Muscle of leg (tissue), 11 donors: ENCODE results near the gene SLC4A4. TPM values are rescaled to one million over a fixed set of nuclear protein-coding genes. Genes with fewer than 3 reads are reported as not detected.
"Not testable (repeated sequence)": the region's sequence is repeated elsewhere in the genome, so short reads cannot be mapped to it uniquely, and the experiment has no call there.

Experiments
- DNase-seq: peaks from one replicate; pipeline ENCODE4 v3.0.0; 2013
- H3K27ac ChIP-seq: one replicate; pipeline ENCODE4 v1.5.1; 2013; ENCODE audit warnings: mild to moderate bottlenecking, low read length, control low read depth
- H3K27me3 ChIP-seq: one replicate; pipeline ENCODE4 v1.6.1; 2013; ENCODE audit warnings: low read length; ENCODE audit not compliant: control insufficient read depth, insufficient read depth
- H3K36me3 ChIP-seq: one replicate; pipeline ENCODE4 v1.6.1; 2013; ENCODE audit warnings: low read length; ENCODE audit not compliant: control insufficient read depth, insufficient read depth
- H3K4me1 ChIP-seq: one replicate; pipeline ENCODE4 v1.6.1; 2013; ENCODE audit warnings: low read length; ENCODE audit not compliant: control insufficient read depth, insufficient read depth
- H3K4me3 ChIP-seq: one replicate; pipeline ENCODE4 v1.5.1; 2013; ENCODE audit warnings: low read length, control low read depth
- H3K9me3 ChIP-seq: replicated peaks from 2 replicates; pipeline ENCODE4 v1.6.1; 2013; ENCODE audit warnings: low read depth, low read length; ENCODE audit not compliant: control insufficient read depth
- WGBS: methylation state at CpG from one replicate; pipeline ENCODE4 v1.1.5; 2013; ENCODE audit warnings: missing lambda C conversion rate; ENCODE audit not compliant: insufficient coverage; 5-methylcytosine and 5-hydroxymethylcytosine counted together
- polyA plus RNA-seq, 8 donors: library from polyadenylated mRNA; unstranded; fragments of 120-200 nt; gene quantifications; one replicate each; pipeline versions ENCODE4 v1.2.1 to v1.2.3, GENCODE V29; 2013; ENCODE audit warnings: inconsistent platforms in 1 of 8, low replicate concordance in 1 of 8; ENCODE audit not compliant: insufficient read length in 8 of 8, insufficient read depth in 1 of 8
- total RNA-seq: library from RNA; stranded (reverse); fragments of 120-200 nt; gene quantifications from one replicate; pipeline ENCODE4 v1.2.4, GENCODE V29; 2013

Gene SLC4A4
- total and polyA plus RNA-seq, 9 donors = 6.7 to 14.9 (median 10.1) TPM

DNA sequence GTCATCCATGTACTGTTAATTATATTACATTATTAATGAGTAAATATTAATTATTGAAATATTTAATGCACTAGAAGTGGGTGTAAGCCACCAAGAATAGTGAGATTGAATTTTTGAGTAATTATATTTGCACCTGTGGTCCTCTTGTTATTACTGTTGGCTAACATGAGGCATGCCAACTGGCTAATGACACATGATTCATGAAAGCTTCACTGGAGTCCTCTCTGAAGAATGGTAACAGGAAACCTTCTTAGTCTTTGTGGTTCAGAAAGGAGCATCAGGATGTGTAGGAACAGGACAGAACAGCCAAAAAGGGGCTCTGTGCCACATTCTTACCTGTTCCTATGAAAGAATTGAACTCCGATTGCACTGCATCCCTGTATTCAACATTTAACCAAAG lies 65.2 kb downstream of the SLC4A4 start:
- H3K27ac ChIP-seq = no peak overlapping the region
- H3K27me3 ChIP-seq = no peaks in the 10 kb centered on the region
- H3K4me3 ChIP-seq = no peak overlapping the region
- no CpG with 5 or more reads among the region's 1 CpG for WGBS
- no peaks in the 10 kb centered on the region for H3K4me1 ChIP-seq
- no peaks in the 10 kb centered on the region for H3K36me3 ChIP-seq
- peaks cover 1% of the 10 kb centered on the region for H3K9me3 ChIP-seq
- peak; percentile 49 for DNase-seq

GRCh38 chr4:71405791-71406190 lies 67.0 kb downstream of the SLC4A4 start:
- H3K36me3 ChIP-seq = no peaks in the 10 kb centered on the region
- peak; percentile 64 for DNase-seq
- no peaks in the 10 kb centered on the region for H3K27me3 ChIP-seq
- 32% methylated on average over 2 of the region's 2 CpGs for WGBS
- H3K27ac ChIP-seq = no peak overlapping the region
- no peaks in the 10 kb centered on the region for H3K4me1 ChIP-seq
- no peak overlapping the region for H3K4me3 ChIP-seq
- peaks cover 3% of the 10 kb centered on the region for H3K9me3 ChIP-seq

- Histone ChIP-seq H3K27ac (no peak overlapping the region), H3K4me3 (no peak overlapping the region), H3K27me3 (no peaks in the 10 kb centered on the region), H3K9me3 (peaks cover 3% of the 10 kb centered on the region), H3K36me3 (no peaks in the 10 kb centered on the region), H3K4me1 (no peaks in the 10 kb centered on the region)
- WGBS = no CpG with 5 or more reads among the region's 1 CpG
- peak; percentile 7 for DNase-seq
Measured at GRCh38 chr4:71406459-71406963, 67.7 kb downstream of the SLC4A4 start.

DNA sequence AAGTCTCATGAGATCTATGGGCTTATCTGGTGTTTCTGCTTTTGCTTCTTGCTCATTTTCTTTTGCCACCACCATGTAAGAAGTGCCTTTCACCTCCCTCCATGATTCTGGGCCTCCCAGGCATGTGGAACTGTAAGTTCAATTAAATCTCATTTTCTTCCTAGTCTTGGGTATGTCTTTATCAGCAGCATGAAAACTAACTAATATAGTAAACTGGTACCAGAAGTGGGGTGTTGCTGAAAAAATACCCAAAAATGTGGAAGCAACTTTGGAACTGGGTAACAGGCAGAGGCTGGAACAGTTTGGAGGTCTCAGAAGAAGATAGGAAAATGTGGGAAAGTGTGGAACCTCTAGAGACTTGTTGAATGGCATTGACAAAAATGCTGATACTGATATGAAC lies 70.1 kb downstream of the SLC4A4 start:
- H3K4me3 ChIP-seq, H3K36me3 ChIP-seq, H3K9me3 ChIP-seq, DNase-seq, H3K4me1 ChIP-seq, H3K27ac ChIP-seq, H3K27me3 ChIP-seq: not testable (repeated sequence)

GRCh38 chr4:71411981-71412380 lies 73.2 kb downstream of the SLC4A4 start:
- no peak for DNase-seq
- H3K36me3 ChIP-seq = no peaks in the 10 kb centered on the region
- WGBS = no CpG with 5 or more reads among the region's 2 CpGs
- H3K27ac ChIP-seq = no peak overlapping the region
- H3K4me3 ChIP-seq = no peak overlapping the region
- H3K9me3 ChIP-seq = peaks cover 3% of the 10 kb centered on the region
- H3K27me3 ChIP-seq = no peaks in the 10 kb centered on the region
- H3K4me1 ChIP-seq = no peaks in the 10 kb centered on the region

DNA sequence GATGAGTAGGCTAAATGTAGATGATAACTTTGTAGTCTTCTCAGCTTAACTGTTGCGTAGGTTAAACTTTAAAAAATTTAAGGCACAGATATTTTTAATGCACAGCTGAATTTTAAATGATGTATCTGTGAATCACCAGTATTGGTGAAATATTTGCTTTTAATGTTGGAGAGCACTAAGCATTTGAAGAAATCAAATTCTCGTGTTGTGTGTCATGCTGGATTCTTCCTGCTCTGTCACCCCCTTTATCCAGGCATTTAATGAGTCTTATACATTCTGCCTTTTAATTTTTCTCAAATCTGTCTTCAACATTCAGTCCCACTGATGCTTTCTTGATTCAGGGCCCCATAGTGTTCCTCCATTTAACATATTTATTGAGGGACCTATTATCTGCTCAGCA lies 76.7 kb downstream of the SLC4A4 start:
- H3K9me3 ChIP-seq = no peaks in the 10 kb centered on the region
- no peaks in the 10 kb centered on the region for H3K27me3 ChIP-seq
- DNase-seq = no peak
- no peaks in the 10 kb centered on the region for H3K4me1 ChIP-seq
- no peaks in the 10 kb centered on the region for H3K36me3 ChIP-seq
- no peak overlapping the region for H3K4me3 ChIP-seq
- WGBS = 71% methylated on average over 1 of the region's 2 CpGs
- H3K27ac ChIP-seq = no peak overlapping the region

GRCh38 chr4:71417150-71417549 lies 78.3 kb downstream of the SLC4A4 start:
- no peaks in the 10 kb centered on the region for H3K9me3 ChIP-seq
- no peak overlapping the region for H3K4me3 ChIP-seq
- no peak for DNase-seq
- H3K27ac ChIP-seq = no peak overlapping the region
- H3K36me3 ChIP-seq = no peaks in the 10 kb centered on the region
- H3K4me1 ChIP-seq = no peaks in the 10 kb centered on the region
- H3K27me3 ChIP-seq = no peaks in the 10 kb centered on the region

GRCh38 chr4:71426381-71427042 lies 87.7 kb downstream of the SLC4A4 start:
- no peak for DNase-seq
- H3K27me3 ChIP-seq = no peaks in the 10 kb centered on the region
- no CpG with 5 or more reads among the region's 2 CpGs for WGBS
- no peaks in the 10 kb centered on the region for H3K9me3 ChIP-seq
- H3K36me3 ChIP-seq = no peaks in the 10 kb centered on the region
- no peak overlapping the region for H3K27ac ChIP-seq
- no peaks in the 10 kb centered on the region for H3K4me1 ChIP-seq
- no peak overlapping the region for H3K4me3 ChIP-seq

DNA sequence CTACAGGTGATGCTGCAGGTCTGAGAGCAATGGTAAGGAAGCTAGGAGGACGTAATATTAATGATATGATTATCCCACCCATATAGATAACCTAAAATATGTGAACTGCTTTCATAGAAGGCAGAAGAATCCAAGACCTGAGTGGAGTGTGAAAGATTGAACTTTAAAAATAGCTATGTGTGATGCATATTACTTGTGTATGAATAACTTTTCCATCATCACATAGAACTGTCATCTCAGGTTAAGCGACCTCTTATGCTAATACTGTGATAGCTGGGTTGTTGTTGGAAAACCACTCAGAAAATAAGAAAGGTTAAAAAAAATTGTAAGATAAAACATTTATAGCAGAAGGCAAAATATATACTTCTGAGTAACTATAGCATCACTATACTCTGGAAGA lies 90.3 kb downstream of the SLC4A4 start:
- no peak overlapping the region for H3K27ac ChIP-seq
- no peaks in the 10 kb centered on the region for H3K9me3 ChIP-seq
- no peak for DNase-seq
- no peaks in the 10 kb centered on the region for H3K27me3 ChIP-seq
- no peaks in the 10 kb centered on the region for H3K36me3 ChIP-seq
- no peaks in the 10 kb centered on the region for H3K4me1 ChIP-seq
- no peak overlapping the region for H3K4me3 ChIP-seq
- no CpG with 5 or more reads among the region's 2 CpGs for WGBS

- Histone ChIP-seq H3K27ac (no peak overlapping the region), H3K4me1 (no peaks in the 10 kb centered on the region), H3K4me3 (no peak overlapping the region), H3K36me3 (no peaks in the 10 kb centered on the region), H3K9me3 (peaks cover 2% of the 10 kb centered on the region), H3K27me3 (no peaks in the 10 kb centered on the region)
- no peak for DNase-seq
Measured at GRCh38 chr4:71429962-71430361, 91.1 kb downstream of the SLC4A4 start.

DNA sequence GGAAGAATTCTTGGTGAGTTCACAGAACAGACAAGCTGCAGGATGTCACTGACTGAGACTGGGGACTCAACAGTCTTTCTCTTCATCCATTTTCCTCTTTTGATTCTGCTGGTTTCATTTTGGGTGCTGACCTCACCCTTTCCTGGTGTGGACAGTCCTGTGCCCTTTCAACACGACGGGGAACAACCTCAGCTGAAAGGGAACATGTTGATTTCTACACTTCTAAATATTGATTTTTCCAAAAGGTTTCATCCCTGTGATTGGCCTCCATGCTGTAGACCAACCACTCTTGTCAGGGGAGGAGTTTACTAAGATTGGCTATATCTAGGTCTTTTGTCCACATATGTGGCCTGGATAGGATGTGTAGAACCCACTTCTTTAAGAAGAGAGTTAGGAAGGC lies 91.8 kb downstream of the SLC4A4 start:
- Histone ChIP-seq H3K27ac (no peak overlapping the region), H3K4me1 (no peaks in the 10 kb centered on the region), H3K9me3 (peaks cover 3% of the 10 kb centered on the region), H3K27me3 (no peaks in the 10 kb centered on the region), H3K4me3 (no peak overlapping the region), H3K36me3 (no peaks in the 10 kb centered on the region)
- DNase-seq = no peak
- no CpG with 5 or more reads among the region's 2 CpGs for WGBS
